GM10266 (cell line): ENCODE measurements around the gene ITGAE.

ENCODE experiments used
- DNase-seq: peaks from one replicate; pipeline ENCODE4 v3.0.0; 2012; ENCODE audit errors: extremely low spot score
- TF ChIP-seq, protein P1 (sequence below): IDR thresholded peaks from 2 replicates; pipeline ENCODE4 v1.5.1; 2012; ENCODE audit warnings: mild to moderate bottlenecking, low read depth; ENCODE audit not compliant: control insufficient read depth, insufficient read depth; ENCODE audit errors: missing control alignments

ITGAE gene

DNA sequence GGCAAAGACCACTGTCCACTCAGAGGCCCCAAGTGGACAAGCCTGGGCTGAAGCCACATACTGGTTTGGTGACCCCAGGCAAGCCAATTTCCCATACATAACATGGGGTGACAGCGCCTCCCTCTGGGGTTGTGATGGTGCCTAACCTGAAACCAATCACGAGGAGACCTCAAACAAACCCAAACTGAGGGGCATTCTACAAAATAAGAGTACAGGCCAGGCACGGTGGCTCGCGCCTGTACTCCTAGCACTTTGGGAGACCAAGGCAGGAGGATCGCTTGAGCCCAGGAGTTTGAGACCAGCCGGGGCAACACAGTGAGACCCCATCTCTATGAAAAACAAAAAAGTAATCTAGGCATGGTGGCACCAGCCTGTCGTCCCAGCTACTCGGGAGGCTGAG lies 108.6 kb downstream of the ITGAE start:
- TF ChIP-seq, protein P1, sequence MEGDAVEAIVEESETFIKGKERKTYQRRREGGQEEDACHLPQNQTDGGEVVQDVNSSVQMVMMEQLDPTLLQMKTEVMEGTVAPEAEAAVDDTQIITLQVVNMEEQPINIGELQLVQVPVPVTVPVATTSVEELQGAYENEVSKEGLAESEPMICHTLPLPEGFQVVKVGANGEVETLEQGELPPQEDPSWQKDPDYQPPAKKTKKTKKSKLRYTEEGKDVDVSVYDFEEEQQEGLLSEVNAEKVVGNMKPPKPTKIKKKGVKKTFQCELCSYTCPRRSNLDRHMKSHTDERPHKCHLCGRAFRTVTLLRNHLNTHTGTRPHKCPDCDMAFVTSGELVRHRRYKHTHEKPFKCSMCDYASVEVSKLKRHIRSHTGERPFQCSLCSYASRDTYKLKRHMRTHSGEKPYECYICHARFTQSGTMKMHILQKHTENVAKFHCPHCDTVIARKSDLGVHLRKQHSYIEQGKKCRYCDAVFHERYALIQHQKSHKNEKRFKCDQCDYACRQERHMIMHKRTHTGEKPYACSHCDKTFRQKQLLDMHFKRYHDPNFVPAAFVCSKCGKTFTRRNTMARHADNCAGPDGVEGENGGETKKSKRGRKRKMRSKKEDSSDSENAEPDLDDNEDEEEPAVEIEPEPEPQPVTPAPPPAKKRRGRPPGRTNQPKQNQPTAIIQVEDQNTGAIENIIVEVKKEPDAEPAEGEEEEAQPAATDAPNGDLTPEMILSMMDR: peak; percentile 19
- no peak for DNase-seq

DNA sequence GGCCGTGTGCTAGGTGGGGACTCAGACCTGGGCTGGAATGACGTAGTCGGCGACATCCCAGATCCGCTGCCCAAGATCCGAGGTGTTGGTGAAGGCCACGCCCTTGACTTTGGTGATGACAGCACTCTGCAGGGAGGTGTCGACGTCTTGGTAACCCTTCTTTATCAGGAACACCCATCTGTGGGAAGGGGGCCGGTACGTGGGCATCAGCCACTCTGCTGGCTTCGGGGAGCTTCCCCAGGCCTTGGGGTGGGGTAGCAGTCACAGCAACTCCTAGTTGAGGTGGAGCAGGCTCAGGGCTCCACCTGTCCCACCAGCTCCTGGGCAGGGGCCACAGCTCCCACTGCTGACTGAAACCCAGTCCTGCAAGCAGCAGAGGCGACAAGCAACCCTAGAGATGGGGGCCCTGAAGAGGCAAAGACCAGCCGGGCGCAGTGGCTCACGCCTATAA lies 109.3 kb downstream of the ITGAE start:
- TF ChIP-seq, protein P1: peak; percentile 31
- DNase-seq: no peak

DNA sequence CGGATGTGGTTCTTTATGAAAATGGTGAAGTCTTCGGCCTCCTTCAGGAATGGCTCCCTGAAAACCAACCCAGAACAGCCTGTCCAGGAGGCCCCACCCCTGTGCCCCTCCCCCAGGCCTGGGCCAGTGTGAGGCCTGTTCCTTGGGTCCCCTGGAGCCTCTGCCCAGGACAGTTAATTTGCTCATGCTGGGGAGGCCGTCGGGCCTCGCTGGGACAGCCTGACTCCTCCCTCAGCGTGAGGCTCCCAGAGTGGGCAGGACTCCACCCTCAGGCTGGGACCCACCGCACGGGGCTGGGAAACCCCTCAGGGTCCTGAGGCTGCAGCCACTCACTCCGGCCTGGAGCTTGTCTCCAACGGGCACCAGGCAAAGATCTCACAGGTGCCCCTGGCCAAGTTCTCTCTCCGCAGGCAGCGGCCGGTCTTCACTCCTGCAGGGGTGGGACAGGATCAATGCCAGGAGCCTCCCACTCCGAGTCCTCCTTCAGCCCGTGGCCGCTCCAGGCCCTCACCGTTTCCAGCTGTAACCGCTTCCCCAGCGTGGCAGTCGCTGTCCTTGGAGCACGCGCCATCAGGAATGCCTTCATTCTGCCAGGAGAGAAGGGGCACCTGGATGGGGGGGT lies 110.8 kb downstream of the ITGAE start:
- no peak for DNase-seq
- TF ChIP-seq, protein P1: no peak

DNA sequence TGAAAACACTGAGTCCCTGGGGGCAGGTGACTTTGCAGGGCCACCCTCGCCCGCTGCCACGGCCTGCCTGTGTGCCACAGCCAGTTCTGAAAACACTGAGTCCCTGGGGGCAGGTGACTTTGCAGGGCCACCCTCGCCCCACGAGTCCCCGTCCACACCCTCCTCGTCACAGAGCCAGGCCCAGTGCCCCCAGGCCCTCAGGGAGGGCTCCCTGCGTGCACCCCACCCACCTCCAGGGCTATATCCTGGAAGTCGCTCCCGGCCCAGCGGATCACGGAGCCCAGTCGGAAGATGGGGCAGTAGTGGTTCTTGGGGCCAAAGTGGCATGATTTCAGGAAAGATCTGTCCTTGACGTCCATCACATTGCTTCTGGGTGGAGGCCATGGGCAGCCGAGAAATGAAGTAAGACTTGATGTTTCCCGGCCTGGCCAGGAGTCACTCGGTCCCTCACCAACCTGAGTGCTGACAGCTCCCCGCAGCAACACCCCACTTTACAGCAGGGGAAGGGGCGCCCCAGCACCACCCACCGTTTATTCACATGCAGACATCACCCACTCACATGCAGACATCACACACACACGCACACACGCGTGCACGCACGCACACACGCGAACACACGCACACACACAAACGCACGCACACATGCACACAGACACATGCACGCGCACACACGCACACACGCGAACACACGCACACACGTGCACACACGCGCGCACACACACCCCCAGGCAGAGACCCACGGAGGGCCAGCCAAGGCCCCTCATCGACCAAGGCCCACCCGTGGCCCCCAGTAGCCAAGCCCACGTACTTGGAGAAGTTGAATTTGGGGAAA lies 111.5 kb downstream of the ITGAE start:
- DNase-seq: no peak
- TF ChIP-seq, protein P1: no peak

DNA sequence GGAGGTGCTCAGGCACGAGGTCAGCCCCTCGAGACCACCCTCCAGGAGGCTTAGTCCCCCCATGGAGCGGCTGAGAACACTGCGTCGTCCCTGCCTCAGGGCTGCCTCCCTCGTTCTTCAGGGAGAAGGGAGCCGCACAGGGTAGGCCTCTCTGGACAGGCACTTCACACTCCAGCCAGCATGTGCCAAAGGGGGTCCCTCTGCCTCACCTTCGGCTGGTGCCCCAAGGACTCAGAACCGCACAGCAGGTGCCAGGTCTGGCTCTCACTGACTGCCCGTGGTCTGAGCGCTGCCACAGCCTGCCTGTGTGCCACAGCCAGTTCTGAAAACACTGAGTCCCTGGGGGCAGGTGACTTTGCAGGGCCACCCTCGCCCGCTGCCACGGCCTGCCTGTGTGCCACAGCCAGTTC lies 112.1 kb downstream of the ITGAE start:
- TF ChIP-seq, protein P1: no peak
- DNase-seq: no peak

DNA sequence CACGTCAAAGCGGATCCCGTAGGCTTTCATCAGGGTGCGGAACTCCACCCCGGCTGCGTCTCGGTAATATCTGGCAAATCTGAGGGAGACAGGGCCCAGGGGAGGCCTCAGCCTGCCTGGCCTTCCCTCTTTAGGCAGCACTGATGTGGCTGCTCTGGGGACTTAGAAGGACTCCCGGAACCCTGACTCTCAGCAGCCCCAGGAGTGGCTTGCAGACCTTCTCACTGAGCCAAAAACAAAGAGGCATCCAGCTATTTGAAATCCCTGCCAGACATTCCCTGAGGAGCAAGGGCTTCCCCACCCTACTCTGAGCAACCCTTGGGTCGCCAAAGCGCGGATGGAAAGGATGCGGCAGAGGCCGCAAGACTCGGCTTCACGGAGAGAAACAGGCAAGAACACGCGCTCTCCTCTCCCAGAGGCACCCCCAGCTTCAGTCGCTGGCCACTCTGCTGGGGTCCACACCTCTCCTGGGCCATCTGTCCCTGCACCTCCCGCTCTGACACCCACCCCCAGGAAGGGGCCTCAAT lies 112.9 kb downstream of the ITGAE start:
- TF ChIP-seq, protein P1: no peak
- DNase-seq: no peak

DNA sequence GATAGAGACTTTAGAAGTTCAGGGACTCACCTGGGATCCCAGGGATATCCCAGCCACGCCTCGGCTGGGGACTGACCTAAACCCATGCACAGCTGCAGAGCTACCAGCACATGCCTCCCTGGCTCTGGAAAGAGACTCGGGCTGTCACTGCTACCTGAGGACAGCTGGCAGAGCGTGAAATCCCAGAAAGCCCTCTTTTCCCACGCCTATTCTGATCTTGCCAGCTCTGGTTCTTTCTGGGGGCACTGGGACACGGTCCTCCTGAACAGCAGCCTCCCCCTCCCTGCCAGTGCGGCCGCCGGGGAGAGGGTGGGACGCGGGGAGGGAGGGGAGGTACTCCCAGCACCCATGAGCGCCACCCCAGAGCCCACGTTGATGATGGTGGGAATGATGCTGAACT lies 115.8 kb downstream of the ITGAE start:
- no peak for DNase-seq
- TF ChIP-seq, protein P1: no peak
